Measurements from ENCODE around the gene RABL2B. TPM values are rescaled to one million over a fixed set of nuclear protein-coding genes. Genes with fewer than 3 reads are reported as not detected.
"Not testable (repeated sequence)": the region's sequence is repeated elsewhere in the genome, so short reads cannot be mapped to it uniquely, and the experiment has no call there.

RABL2B gene
- total RNA-seq, 1 experiment from 2014 or later, result 22.3 TPM

- intact Hi-C loops (cut with micrococcal nuclease; ENCODE audit: unreplicated experiment); H3K4me1 Mint-ChIP-seq (ENCODE audit: low read depth, unreplicated experiment); BruUV-seq (replicated peaks); H3K27ac Mint-ChIP-seq (ENCODE audit: unreplicated experiment); H3K27me3 ChIP-seq (replicated peaks; ENCODE audit: control insufficient read depth, insufficient read depth, low read length); H3K36me3 ChIP-seq (ENCODE audit: control insufficient read depth, insufficient read depth, low read length); H3K4me1 ChIP-seq; DNase-seq; H3K4me3 ChIP-seq (ENCODE audit: low read depth, low read length); H3K27me3 Mint-ChIP-seq (ENCODE audit: insufficient read depth, unreplicated experiment); H3K4me3 Mint-ChIP-seq (ENCODE audit: unreplicated experiment); POLR2A ChIA-PET; H3K36me3 Mint-ChIP-seq (ENCODE audit: insufficient read depth, unreplicated experiment); CTCF ChIA-PET; H3K9me3 Mint-ChIP-seq (ENCODE audit: unreplicated experiment); H3K9me3 ChIP-seq: not testable (repeated sequence)
Measured at GRCh38 chr22:50744424-50744823, 39.0 kb downstream of the RABL2B start.

- H3K36me3 Mint-ChIP-seq (ENCODE audit: insufficient read depth, unreplicated experiment); H3K4me1 Mint-ChIP-seq (ENCODE audit: low read depth, unreplicated experiment); H3K27ac Mint-ChIP-seq (ENCODE audit: unreplicated experiment): not testable (repeated sequence)
Measured at GRCh38 chr22:50740714-50741113, 42.7 kb downstream of the RABL2B start.

GRCh38 chr22:50739894-50740293 is 43.5 kb downstream of the RABL2B start:
- Histone ChIP-seq H3K9me3 (no peaks in the 10 kb centered on the region), H3K36me3 (ENCODE audit: control insufficient read depth, insufficient read depth, low read length) (no peaks in the 10 kb centered on the region), H3K4me1 (no peaks in the 10 kb centered on the region), H3K4me3 (ENCODE audit: low read depth, low read length) (no peak overlapping the region), H3K27me3 (replicated peaks; ENCODE audit: control insufficient read depth, insufficient read depth, low read length) (no peaks in the 10 kb centered on the region)
- Mint-ChIP-seq H3K27ac (ENCODE audit: unreplicated experiment) (no peak overlapping the region), H3K9me3 (ENCODE audit: unreplicated experiment) (no peaks in the 10 kb centered on the region), H3K36me3 (ENCODE audit: insufficient read depth, unreplicated experiment) (no peaks in the 10 kb centered on the region), H3K4me1 (ENCODE audit: low read depth, unreplicated experiment) (no peaks in the 10 kb centered on the region), H3K27me3 (ENCODE audit: insufficient read depth, unreplicated experiment) (peaks cover 25% of the 10 kb centered on the region), H3K4me3 (ENCODE audit: unreplicated experiment) (no peak overlapping the region)
- no peak for TF ChIP-seq CTCF (IDR thresholded peaks at IDR 0.05; ENCODE audit: insufficient read depth in 1 of 2, low read depth in 1 of 2, low read length in 1 of 2, severe bottlenecking in 1 of 2, unreplicated experiment in 1 of 2)
- POLR2A ChIA-PET, result no interaction called here
- CTCF ChIA-PET, result no interaction called here
- no peak for DNase-seq
- intact Hi-C loops (cut with micrococcal nuclease; ENCODE audit: unreplicated experiment), result no loop called here
- BruUV-seq (replicated peaks), result no TSS peak

More at GRCh38 chr22:50740714-50741113, 42.7 kb downstream of the RABL2B start:
- BruUV-seq (replicated peaks); DNase-seq; H3K36me3 ChIP-seq (ENCODE audit: control insufficient read depth, insufficient read depth, low read length); H3K27me3 ChIP-seq (replicated peaks; ENCODE audit: control insufficient read depth, insufficient read depth, low read length); H3K4me3 Mint-ChIP-seq (ENCODE audit: unreplicated experiment); intact Hi-C loops (cut with micrococcal nuclease; ENCODE audit: unreplicated experiment); H3K4me3 ChIP-seq (ENCODE audit: low read depth, low read length); CTCF ChIA-PET; H3K9me3 Mint-ChIP-seq (ENCODE audit: unreplicated experiment); H3K4me1 ChIP-seq; H3K9me3 ChIP-seq; POLR2A ChIA-PET: not testable (repeated sequence)
- H3K27me3 Mint-ChIP-seq (ENCODE audit: insufficient read depth, unreplicated experiment), result peaks cover 25% of the 10 kb centered on the region

- Mint-ChIP-seq H3K36me3 (ENCODE audit: insufficient read depth, unreplicated experiment) (no peaks in the 10 kb centered on the region), H3K4me3 (ENCODE audit: unreplicated experiment) (no peak overlapping the region), H3K4me1 (ENCODE audit: low read depth, unreplicated experiment) (no peaks in the 10 kb centered on the region), H3K27ac (ENCODE audit: unreplicated experiment) (no peak overlapping the region), H3K27me3 (ENCODE audit: insufficient read depth, unreplicated experiment) (peaks cover 23% of the 10 kb centered on the region), H3K9me3 (ENCODE audit: unreplicated experiment) (no peaks in the 10 kb centered on the region)
- Histone ChIP-seq H3K36me3 (ENCODE audit: control insufficient read depth, insufficient read depth, low read length) (no peaks in the 10 kb centered on the region), H3K27me3 (replicated peaks; ENCODE audit: control insufficient read depth, insufficient read depth, low read length) (no peaks in the 10 kb centered on the region), H3K4me1 (no peaks in the 10 kb centered on the region), H3K4me3 (ENCODE audit: low read depth, low read length) (no peak overlapping the region), H3K9me3 (no peaks in the 10 kb centered on the region)
- BruUV-seq (replicated peaks), result no TSS peak
- ChIA-PET CTCF (no interaction called here), POLR2A (no interaction called here)
- no peak for DNase-seq
- no peak for TF ChIP-seq CTCF (IDR thresholded peaks at IDR 0.05; ENCODE audit: insufficient read depth in 1 of 2, low read depth in 1 of 2, low read length in 1 of 2, severe bottlenecking in 1 of 2, unreplicated experiment in 1 of 2)
- intact Hi-C loops (cut with micrococcal nuclease; ENCODE audit: unreplicated experiment), result no loop called here
Measured at GRCh38 chr22:50739279-50739691, 44.2 kb downstream of the RABL2B start.
